GM12875 (cell line): Measurements from ENCODE around the gene ABCG4.
"Not testable (repeated sequence)": the region's sequence is repeated elsewhere in the genome, so short reads cannot be mapped to it uniquely, and the experiment has no call there.

ENCODE experiments used
- H3K4me3 ChIP-seq: one replicate; pipeline ENCODE4 v1.5.1; 2011; ENCODE audit warnings: low read depth, low read length, control low read depth
- TF ChIP-seq, protein P1 (sequence below): IDR thresholded peaks from 2 replicates; pipeline ENCODE4 v1.5.1; 2011; ENCODE audit warnings: low read depth, mild to moderate bottlenecking, control low read depth, inconsistent platforms, low read length, moderate library complexity, borderline replicate concordance; ENCODE audit not compliant: insufficient read depth

ABCG4 gene

DNA sequence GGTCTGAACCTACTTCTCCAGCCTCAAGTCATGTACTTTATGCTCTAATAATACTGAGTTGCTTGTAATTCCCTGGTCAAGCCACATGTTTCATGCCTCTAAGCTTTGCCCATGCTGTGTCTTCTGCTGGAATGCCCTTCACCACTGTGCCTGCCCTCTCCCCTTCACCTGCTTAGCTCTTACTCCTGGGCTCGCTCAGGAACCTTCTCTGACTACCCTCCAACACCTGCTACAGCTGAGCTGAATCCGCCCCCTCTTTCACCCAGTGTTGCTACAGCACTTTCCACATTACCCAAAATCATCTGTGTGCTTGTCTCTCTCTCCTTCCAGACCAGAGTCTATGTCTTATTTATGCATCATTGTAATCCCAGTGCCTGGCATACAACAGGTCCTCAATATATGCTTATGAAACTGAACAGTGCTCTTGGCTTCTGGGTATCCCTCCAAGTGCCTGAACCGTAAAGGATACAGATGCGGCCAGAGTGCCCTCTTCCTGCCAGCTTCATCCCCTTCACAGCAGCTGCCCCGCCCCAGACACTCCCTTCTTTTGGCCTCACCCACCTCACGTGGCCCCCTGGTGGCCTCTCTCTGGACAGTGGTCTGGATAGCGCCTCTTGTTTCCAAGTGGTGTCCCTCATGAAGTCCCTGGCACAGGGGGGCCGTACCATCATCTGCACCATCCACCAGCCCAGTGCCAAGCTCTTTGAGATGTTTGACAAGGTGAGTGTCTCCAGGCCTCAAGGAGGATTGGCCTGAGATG, 7.1 kb downstream of the ABCG4 start:
- H3K4me3 ChIP-seq: no peak overlapping the region
- TF ChIP-seq, protein P1, sequence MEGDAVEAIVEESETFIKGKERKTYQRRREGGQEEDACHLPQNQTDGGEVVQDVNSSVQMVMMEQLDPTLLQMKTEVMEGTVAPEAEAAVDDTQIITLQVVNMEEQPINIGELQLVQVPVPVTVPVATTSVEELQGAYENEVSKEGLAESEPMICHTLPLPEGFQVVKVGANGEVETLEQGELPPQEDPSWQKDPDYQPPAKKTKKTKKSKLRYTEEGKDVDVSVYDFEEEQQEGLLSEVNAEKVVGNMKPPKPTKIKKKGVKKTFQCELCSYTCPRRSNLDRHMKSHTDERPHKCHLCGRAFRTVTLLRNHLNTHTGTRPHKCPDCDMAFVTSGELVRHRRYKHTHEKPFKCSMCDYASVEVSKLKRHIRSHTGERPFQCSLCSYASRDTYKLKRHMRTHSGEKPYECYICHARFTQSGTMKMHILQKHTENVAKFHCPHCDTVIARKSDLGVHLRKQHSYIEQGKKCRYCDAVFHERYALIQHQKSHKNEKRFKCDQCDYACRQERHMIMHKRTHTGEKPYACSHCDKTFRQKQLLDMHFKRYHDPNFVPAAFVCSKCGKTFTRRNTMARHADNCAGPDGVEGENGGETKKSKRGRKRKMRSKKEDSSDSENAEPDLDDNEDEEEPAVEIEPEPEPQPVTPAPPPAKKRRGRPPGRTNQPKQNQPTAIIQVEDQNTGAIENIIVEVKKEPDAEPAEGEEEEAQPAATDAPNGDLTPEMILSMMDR: no peak

DNA sequence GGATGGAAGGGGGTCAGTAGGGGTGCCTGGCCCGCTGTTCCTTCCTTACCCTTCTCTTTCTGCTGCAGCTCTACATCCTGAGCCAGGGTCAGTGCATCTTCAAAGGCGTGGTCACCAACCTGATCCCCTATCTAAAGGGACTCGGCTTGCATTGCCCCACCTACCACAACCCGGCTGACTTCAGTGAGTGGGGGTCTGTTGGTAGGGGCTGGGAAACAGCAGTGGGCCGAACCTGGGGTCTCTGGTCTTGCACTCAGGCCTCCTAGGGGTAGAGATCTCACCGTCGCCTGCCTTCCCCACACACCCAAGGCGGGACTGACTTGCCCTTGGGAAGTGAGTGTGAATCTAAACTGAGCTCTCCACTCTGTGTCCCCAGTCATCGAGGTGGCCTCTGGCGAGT, 7.6 kb downstream of the ABCG4 start:
- no peak overlapping the region for H3K4me3 ChIP-seq
- TF ChIP-seq, protein P1: no peak

DNA sequence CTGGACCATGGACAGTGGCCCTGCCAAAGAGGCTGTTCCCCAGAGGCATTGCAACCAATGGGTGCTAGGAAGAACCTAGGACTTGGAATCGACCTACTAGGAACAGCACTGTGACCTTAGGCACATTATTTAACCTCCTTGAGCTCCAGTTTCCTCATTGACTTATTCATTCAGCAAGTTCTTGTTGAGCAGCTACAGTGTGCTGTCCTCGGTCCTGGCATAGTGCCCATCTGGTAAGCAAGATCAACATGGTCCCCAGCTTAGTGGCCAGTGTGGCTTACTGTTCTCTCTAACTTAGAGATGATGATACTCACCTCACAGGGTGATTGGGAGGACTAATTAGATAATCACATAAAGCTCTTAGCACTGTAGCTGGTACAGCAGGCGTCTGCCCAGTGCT, 8.2 kb downstream of the ABCG4 start:
- TF ChIP-seq, protein P1: no peak
- no peak overlapping the region for H3K4me3 ChIP-seq

DNA sequence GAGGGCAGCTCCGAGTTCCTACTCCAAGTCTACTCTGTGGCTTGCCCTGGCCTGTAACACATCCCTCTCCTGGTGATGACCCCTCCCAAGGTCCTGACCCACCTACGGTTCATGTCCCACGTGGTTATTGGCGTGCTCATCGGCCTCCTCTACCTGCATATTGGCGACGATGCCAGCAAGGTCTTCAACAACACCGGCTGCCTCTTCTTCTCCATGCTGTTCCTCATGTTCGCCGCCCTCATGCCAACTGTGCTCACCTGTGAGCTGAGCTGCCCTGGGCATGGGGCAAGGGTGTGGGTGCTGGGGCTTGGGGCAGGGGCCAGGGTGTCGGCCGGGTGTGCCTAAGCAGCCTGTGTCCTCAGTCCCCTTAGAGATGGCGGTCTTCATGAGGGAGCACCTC, 9.6 kb downstream of the ABCG4 start:
- TF ChIP-seq, protein P1: no peak

DNA sequence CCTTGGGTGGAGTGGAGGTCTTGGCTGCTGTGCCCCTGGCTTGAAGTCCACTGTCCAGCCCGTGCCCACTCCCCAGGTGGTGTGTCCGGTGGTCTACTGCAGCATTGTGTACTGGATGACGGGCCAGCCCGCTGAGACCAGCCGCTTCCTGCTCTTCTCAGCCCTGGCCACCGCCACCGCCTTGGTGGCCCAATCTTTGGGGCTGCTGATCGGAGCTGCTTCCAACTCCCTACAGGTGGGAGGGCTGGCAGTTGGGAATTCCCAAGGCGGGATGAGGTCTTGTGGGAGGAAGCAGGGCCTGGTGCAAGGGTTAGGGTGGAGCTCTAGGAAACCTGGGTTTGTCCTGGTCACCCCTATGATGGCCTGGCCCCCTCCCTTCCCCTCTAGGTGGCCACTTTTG, 11.3 kb downstream of the ABCG4 start:
- TF ChIP-seq, protein P1: no peak
- no peak overlapping the region for H3K4me3 ChIP-seq

More for the DNA sequence above, 9.6 kb downstream of the ABCG4 start:
- H3K4me3 ChIP-seq: no peak overlapping the region

DNA sequence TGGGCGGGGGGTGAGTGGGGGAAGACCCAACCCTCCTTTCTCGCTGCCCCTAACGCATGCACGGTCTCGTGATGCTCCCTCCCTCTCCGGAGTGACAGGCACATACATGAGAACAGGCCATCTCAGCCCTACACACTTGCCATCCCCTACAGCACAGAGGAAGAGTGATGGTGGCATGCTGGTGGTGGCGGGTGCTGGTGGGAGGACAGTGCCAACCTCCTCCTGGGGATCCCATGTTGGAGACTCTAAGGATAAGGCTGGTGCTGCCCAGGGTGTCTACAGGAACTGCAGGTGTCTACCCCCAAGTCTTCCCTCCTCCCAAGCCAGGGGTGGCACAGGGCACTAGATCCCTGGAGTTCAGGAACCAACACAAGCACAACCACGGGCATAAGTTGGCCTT, 13.0 kb downstream of the ABCG4 start:
- H3K4me3 ChIP-seq: no peak overlapping the region
- TF ChIP-seq, protein P1: no peak

DNA sequence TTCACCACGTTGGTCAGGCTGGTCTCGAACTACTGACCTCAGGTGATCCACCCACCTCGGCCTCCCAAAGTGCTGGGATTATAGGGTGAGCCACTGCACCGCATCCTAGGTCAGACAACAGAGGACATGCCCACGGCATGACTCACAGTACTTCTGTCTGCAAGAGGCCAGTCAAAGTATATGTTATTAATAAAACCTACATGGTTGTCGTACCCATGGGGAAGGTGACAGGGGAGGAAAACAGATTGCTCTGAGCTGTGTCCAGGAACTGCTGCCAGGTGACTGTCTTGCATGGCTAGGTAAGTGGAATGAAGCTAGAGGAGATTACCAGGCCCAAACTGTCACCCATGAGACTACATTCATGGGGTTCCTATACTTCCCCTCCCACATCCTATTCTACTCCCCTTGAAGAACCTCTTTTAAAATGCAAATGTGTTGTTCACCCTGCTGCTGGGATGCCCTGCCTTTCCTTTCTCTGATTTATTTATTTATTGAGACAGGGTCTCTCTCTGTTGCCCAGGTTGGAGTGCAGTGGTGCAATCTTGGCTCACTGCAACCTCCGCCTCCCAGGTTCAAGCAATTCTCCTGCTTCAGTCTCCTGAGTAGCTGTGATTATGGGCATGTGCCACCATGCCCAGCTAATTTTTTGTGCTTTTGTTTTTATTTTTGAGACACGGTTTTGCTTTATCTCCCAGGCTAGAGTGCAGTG, 17.7 kb downstream of the ABCG4 start:
- H3K4me3 ChIP-seq: no peak overlapping the region
- TF ChIP-seq, protein P1: no peak

DNA sequence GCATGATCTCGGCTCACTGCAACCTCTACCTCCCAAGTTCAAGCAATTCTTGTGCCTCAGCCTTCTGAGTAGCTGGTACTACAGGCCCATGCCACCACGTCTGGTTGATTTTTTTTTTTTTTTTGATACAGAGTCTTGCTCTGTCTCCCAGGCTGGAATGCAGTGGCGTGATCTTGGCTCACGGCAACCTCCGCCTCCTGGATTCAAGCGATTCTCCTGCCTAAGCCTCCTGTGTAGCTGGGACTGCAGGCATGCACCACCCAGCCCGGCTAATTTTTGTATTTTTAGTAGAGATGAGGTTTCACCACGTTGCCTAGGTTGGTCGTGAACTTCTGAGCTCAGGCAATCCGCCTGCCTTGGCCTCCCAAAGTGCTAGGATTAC, 18.2 kb downstream of the ABCG4 start:
- H3K4me3 ChIP-seq: not testable (repeated sequence)
